Kidney (tissue), 14 donors: ENCODE measurements around the gene COP1. TPM values are rescaled to one million over a fixed set of nuclear protein-coding genes. Genes with fewer than 3 reads are reported as not detected.

Experiments
- DNase-seq, 5 donors: peaks; one replicate each; pipeline ENCODE4 v3.0.0-alpha.2; 2013 to 2020
- FAIRE-seq: peaks from 2 replicates; lab custom pipeline; 2012; peaks lifted over from hg19 to GRCh38; lab: Jason Lieb, UNC
- H3K27ac ChIP-seq, 2 donors: one replicate each; pipeline ENCODE4 v1.7.0; 2013; ENCODE audit warnings: low read depth in 2 of 2, low read length in 2 of 2, inconsistent platforms in 1 of 2
- H3K27me3 ChIP-seq: one replicate; pipeline ENCODE4 v1.7.1; 2013; ENCODE audit warnings: low read length, inconsistent platforms; ENCODE audit not compliant: control insufficient read depth, insufficient read depth
- H3K36me3 ChIP-seq, 3 donors: one replicate each; pipeline versions ENCODE4 v1.7.0 to v1.7.1; 2013; ENCODE audit warnings: low read length in 3 of 3, control low read depth in 1 of 3, inconsistent platforms in 1 of 3; ENCODE audit not compliant: insufficient read depth in 3 of 3, control insufficient read depth in 2 of 3
- H3K4me1 ChIP-seq, 3 donors: one replicate each; pipeline versions ENCODE4 v1.7.0 to v1.7.1; 2013; ENCODE audit warnings: low read length in 3 of 3, inconsistent platforms in 1 of 3, low read depth in 1 of 3; ENCODE audit not compliant: control insufficient read depth in 2 of 3, insufficient read depth in 2 of 3
- H3K4me3 ChIP-seq, 3 donors: one replicate each; pipeline versions ENCODE4 v1.7.0 to v1.8.1; 2013; ENCODE audit warnings: low read length in 3 of 3, control low read depth in 1 of 3, inconsistent platforms in 1 of 3
- H3K9ac ChIP-seq, 3 donors: one replicate each; pipeline versions ENCODE4 v1.7.0 to v1.7.1; 2013; ENCODE audit warnings: low read length in 3 of 3, control low read depth in 1 of 3, inconsistent platforms in 1 of 3
- H3K9me3 ChIP-seq, 3 donors: one replicate each; pipeline versions ENCODE4 v1.7.0 to v1.7.1; 2013; ENCODE audit warnings: low read length in 3 of 3, control low read depth in 1 of 3, inconsistent platforms in 1 of 3; ENCODE audit not compliant: control insufficient read depth in 2 of 3, insufficient read depth in 1 of 3
- CTCF ChIP-seq: IDR thresholded peaks from 3 replicates; pipeline ENCODE4 v1.5.1; 2012; ENCODE audit warnings: mild to moderate bottlenecking, moderate library complexity, borderline replicate concordance; ENCODE audit not compliant: insufficient read depth; ENCODE audit errors: extremely low read depth
- intact Hi-C: fragments of 100-400 bp; cut with DNase I; formaldehyde crosslinking; loops from one replicate; pipeline ENCODE4 v1.11.1; 2022
- polyA plus RNA-seq: library from polyadenylated mRNA; stranded (reverse); fragments of 350-450 nt; fragmentation: Illumina TruSeq; extraction: RNeasy Lipid Tissue Mini Kit (QIAGEN cat#74804); gene quantifications from one replicate; pipeline ENCODE4 v1.2.3, GENCODE V29; 2014; ENCODE audit warnings: low read depth, low replicate concordance; ENCODE audit not compliant: insufficient read depth
- total RNA-seq: library from RNA; stranded (reverse); fragmentation: NEBNext Ultra II Directional; extraction: Animal tissue kit (Norgen Biotek cat#: 25700); gene quantifications from one replicate; pipeline ENCODE4 v1.2.1, GENCODE V29; 2021
- donor health status: control.
- donor health status: control.
- donor health status: control.
- donor health status: control.
- donor health status: control.
- donor health status: DM: yes; HTN: yes; CAD: no.
- donor health status: Normal renal cell carcinoma (clear cell type).

Gene COP1
- total and polyA plus RNA-seq, 2 donors from 2014 or later = 38.3 to 40.2 TPM

- peaks cover 0 to 5% (median 2%) of the 10 kb centered on the region in 3 donors for H3K36me3 ChIP-seq
- no peak overlapping the region for H3K27ac ChIP-seq
- no peak overlapping the region for H3K9ac ChIP-seq
- DNase-seq (no peak), FAIRE-seq (peak; percentile 6)
- no peak overlapping the region for H3K4me3 ChIP-seq
- H3K4me1 ChIP-seq = no peaks in the 10 kb centered on the region
- TF ChIP-seq CTCF = no peak
- intact Hi-C loops = no loop called here
- no peaks in the 10 kb centered on the region for H3K27me3 ChIP-seq
- peaks cover 0 to 2% (median 0%) of the 10 kb centered on the region in 3 donors for H3K9me3 ChIP-seq
Observed at GRCh38 chr1:176136891-176137290, 70.2 kb downstream of the COP1 start.

GRCh38 chr1:176134666-176135065 lies 72.4 kb downstream of the COP1 start:
- Histone ChIP-seq H3K27ac (no peak overlapping the region), H3K4me1 (no peaks in the 10 kb centered on the region), H3K36me3 (peaks cover 0 to 5% (median 2%) of the 10 kb centered on the region in 3 donors), H3K4me3 (no peak overlapping the region), H3K9me3 (peaks cover 0 to 2% (median 0%) of the 10 kb centered on the region in 3 donors), H3K27me3 (no peaks in the 10 kb centered on the region), H3K9ac (no peak overlapping the region)
- FAIRE-seq = no peak
- intact Hi-C loops = no loop called here
- no peak for DNase-seq
- no peak for TF ChIP-seq CTCF

- no peaks in the 10 kb centered on the region for H3K36me3 ChIP-seq
- H3K4me3 ChIP-seq = no peak overlapping the region
- no peak for FAIRE-seq
- intact Hi-C loops = no loop called here
- no peaks in the 10 kb centered on the region for H3K4me1 ChIP-seq
- no peak overlapping the region for H3K9ac ChIP-seq
- no peak overlapping the region for H3K27ac ChIP-seq
- no peak for DNase-seq
- no peak for TF ChIP-seq CTCF
- peaks cover 1 to 7% (median 3%) of the 10 kb centered on the region in 3 donors for H3K9me3 ChIP-seq
- no peaks in the 10 kb centered on the region for H3K27me3 ChIP-seq
Observed at GRCh38 chr1:176122282-176122681, 84.8 kb downstream of the COP1 start.

- peak; percentile 12 for TF ChIP-seq CTCF
- Histone ChIP-seq H3K27ac (no peak overlapping the region), H3K4me3 (no peak overlapping the region), H3K9ac (no peak overlapping the region), H3K27me3 (no peaks in the 10 kb centered on the region), H3K36me3 (no peaks in the 10 kb centered on the region), H3K9me3 (peaks cover 0 to 7% (median 3%) of the 10 kb centered on the region in 3 donors), H3K4me1 (no peaks in the 10 kb centered on the region)
- intact Hi-C loops = no loop called here
- DNase-seq (no peak), FAIRE-seq (no peak)
Observed at GRCh38 chr1:176119549-176119948, 87.5 kb downstream of the COP1 start.
